ENCODE measurements around the gene ZNF611. TPM values are rescaled to one million over a fixed set of nuclear protein-coding genes. Genes with fewer than 3 reads are reported as not detected.
"Not testable (repeated sequence)": the region's sequence is repeated elsewhere in the genome, so short reads cannot be mapped to it uniquely, and the experiment has no call there.

Gene ZNF611
- total RNA-seq, 1 donor from 2014 or later = 16.3 TPM

DNA sequence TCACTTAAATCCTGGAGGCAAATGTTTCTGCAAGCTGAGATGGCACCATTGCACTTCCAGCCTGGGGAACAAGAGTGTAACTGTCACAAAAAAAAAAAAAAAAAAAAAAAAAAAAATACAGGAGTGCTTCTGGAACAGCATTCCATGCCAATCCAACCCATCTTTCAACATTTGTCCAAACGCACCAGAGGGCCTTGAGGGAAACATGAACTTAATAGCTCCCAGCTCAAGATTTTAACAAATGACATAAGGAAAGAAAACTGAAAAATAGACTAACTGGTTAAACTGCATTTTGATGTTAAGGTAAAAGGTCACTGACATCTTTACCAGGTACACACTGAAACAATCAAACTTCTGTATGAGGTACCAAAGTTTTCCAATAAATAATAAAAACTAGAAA is 49.0 kb downstream of the ZNF611 start:
- Mint-ChIP-seq H3K27me3 (ENCODE audit: low read depth) (no peaks in the 10 kb centered on the region), H3K27ac (ENCODE audit: unreplicated experiment) (no peak overlapping the region), H3K4me3 (ENCODE audit: unreplicated experiment) (no peak overlapping the region), H3K36me3 (ENCODE audit: low read depth) (peaks cover 6% of the 10 kb centered on the region), H3K9me3 (ENCODE audit: low read depth) (no peaks in the 10 kb centered on the region), H3K4me1 (ENCODE audit: low read depth) (peaks cover 24% of the 10 kb centered on the region)
- TF ChIP-seq, protein P1, sequence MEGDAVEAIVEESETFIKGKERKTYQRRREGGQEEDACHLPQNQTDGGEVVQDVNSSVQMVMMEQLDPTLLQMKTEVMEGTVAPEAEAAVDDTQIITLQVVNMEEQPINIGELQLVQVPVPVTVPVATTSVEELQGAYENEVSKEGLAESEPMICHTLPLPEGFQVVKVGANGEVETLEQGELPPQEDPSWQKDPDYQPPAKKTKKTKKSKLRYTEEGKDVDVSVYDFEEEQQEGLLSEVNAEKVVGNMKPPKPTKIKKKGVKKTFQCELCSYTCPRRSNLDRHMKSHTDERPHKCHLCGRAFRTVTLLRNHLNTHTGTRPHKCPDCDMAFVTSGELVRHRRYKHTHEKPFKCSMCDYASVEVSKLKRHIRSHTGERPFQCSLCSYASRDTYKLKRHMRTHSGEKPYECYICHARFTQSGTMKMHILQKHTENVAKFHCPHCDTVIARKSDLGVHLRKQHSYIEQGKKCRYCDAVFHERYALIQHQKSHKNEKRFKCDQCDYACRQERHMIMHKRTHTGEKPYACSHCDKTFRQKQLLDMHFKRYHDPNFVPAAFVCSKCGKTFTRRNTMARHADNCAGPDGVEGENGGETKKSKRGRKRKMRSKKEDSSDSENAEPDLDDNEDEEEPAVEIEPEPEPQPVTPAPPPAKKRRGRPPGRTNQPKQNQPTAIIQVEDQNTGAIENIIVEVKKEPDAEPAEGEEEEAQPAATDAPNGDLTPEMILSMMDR (IDR thresholded peaks at IDR 0.05) = no peak
- no peak for DNase-seq (ENCODE audit: low spot score)

- not testable (repeated sequence) for H3K27me3 Mint-ChIP-seq (ENCODE audit: low read depth); H3K9me3 Mint-ChIP-seq (ENCODE audit: low read depth); H3K27ac Mint-ChIP-seq (ENCODE audit: unreplicated experiment); H3K4me3 Mint-ChIP-seq (ENCODE audit: unreplicated experiment); DNase-seq (ENCODE audit: low spot score); H3K4me1 Mint-ChIP-seq (ENCODE audit: low read depth); H3K36me3 Mint-ChIP-seq (ENCODE audit: low read depth)
Measured at GRCh38 chr19:52681216-52681615, 53.6 kb downstream of the ZNF611 start.

DNA sequence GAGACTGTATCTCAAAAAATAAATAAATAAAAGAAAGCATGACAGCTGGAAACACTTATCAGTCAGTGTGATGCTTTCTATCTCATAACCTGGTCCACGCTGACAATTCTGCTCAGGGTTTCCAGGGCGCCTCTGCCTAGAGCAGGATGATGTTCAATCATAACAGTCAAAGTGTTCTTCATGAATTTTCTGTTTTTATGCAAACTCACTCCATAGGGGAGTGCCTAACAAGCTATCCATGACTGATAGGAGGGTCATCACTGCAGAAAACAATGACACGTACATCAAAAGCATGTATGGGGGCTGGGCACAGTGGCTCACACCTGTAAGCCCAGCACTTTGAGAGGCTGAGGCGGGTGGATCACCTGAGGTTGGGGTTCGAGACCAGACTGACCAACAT is 55.2 kb downstream of the ZNF611 start:
- no peaks in the 10 kb centered on the region for H3K9me3 Mint-ChIP-seq (ENCODE audit: low read depth)
- TF ChIP-seq, protein P1 (IDR thresholded peaks at IDR 0.05) = no peak
- H3K36me3 Mint-ChIP-seq (ENCODE audit: low read depth) = peaks cover 3% of the 10 kb centered on the region
- H3K4me1 Mint-ChIP-seq (ENCODE audit: low read depth) = peaks cover 11% of the 10 kb centered on the region
- no peaks in the 10 kb centered on the region for H3K27me3 Mint-ChIP-seq (ENCODE audit: low read depth)
- no peak for DNase-seq (ENCODE audit: low spot score)
- H3K4me3 Mint-ChIP-seq (ENCODE audit: unreplicated experiment) = no peak overlapping the region
- no peak overlapping the region for H3K27ac Mint-ChIP-seq (ENCODE audit: unreplicated experiment)

- H3K27me3 Mint-ChIP-seq (ENCODE audit: low read depth); H3K4me3 Mint-ChIP-seq (ENCODE audit: unreplicated experiment); H3K4me1 Mint-ChIP-seq (ENCODE audit: low read depth); H3K9me3 Mint-ChIP-seq (ENCODE audit: low read depth); H3K27ac Mint-ChIP-seq (ENCODE audit: unreplicated experiment); DNase-seq (ENCODE audit: low spot score); H3K36me3 Mint-ChIP-seq (ENCODE audit: low read depth): not testable (repeated sequence)
Measured at GRCh38 chr19:52675239-52675638, 59.6 kb downstream of the ZNF611 start.

DNA sequence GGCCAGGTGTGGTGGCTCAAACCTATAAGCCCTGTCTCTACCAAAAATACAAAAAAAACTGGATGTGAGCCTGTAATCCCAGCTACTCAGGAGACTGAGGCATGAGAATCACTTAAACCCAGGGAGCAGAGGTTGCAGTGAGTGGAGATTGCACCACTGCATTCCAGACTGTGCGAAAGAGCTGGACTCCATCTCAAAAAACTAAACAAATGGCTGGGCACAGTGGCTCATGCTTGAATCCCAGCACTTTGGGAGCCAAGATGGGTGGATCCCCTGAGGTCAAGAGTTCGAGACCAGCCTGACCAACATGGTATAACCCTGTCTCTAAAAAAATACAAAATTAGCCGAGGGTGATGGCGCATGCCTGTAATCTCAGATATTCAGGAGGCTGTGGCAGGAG is 61.8 kb downstream of the ZNF611 start:
- Mint-ChIP-seq H3K36me3 (ENCODE audit: low read depth) (peaks cover 4% of the 10 kb centered on the region), H3K4me1 (ENCODE audit: low read depth) (peaks cover 7% of the 10 kb centered on the region), H3K27me3 (ENCODE audit: low read depth) (no peaks in the 10 kb centered on the region), H3K27ac (ENCODE audit: unreplicated experiment) (no peak overlapping the region), H3K4me3 (ENCODE audit: unreplicated experiment) (no peak overlapping the region), H3K9me3 (ENCODE audit: low read depth) (no peaks in the 10 kb centered on the region)
- no peak for DNase-seq (ENCODE audit: low spot score)
- TF ChIP-seq, protein P1 (IDR thresholded peaks at IDR 0.05) = no peak

DNA sequence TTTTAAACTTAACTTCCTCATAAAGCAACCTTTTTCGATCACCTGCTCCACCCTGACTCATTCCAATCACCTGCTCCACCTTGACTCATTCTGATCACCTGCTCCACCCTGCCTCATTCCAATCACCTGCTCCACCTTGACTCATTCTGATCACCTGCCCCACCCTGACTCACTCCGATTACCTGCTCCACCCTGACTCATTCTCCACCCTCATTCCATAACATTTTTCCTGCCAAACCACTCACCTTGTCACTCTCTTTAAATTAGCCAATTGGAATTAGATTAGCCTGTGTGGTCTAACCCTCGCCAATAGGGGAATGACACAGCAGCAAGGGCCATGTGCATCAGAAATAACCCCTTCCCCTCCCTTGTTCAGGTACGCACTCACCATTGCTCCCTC is 64.8 kb downstream of the ZNF611 start:
- Mint-ChIP-seq H3K4me1 (ENCODE audit: low read depth) (peaks cover 6% of the 10 kb centered on the region), H3K27me3 (ENCODE audit: low read depth) (no peaks in the 10 kb centered on the region), H3K4me3 (ENCODE audit: unreplicated experiment) (no peak overlapping the region), H3K36me3 (ENCODE audit: low read depth) (peaks cover 4% of the 10 kb centered on the region), H3K27ac (ENCODE audit: unreplicated experiment) (no peak overlapping the region), H3K9me3 (ENCODE audit: low read depth) (no peaks in the 10 kb centered on the region)
- DNase-seq (ENCODE audit: low spot score) = no peak
- TF ChIP-seq, protein P1 (IDR thresholded peaks at IDR 0.05) = no peak
